NAMALWA (cell line): ENCODE results near the gene CAPN13.

Experiments
- DNase-seq: peaks from one replicate; pipeline ENCODE4 v3.0.0-alpha.2; 2015; ENCODE audit warnings: low spot score

CAPN13 gene

DNA sequence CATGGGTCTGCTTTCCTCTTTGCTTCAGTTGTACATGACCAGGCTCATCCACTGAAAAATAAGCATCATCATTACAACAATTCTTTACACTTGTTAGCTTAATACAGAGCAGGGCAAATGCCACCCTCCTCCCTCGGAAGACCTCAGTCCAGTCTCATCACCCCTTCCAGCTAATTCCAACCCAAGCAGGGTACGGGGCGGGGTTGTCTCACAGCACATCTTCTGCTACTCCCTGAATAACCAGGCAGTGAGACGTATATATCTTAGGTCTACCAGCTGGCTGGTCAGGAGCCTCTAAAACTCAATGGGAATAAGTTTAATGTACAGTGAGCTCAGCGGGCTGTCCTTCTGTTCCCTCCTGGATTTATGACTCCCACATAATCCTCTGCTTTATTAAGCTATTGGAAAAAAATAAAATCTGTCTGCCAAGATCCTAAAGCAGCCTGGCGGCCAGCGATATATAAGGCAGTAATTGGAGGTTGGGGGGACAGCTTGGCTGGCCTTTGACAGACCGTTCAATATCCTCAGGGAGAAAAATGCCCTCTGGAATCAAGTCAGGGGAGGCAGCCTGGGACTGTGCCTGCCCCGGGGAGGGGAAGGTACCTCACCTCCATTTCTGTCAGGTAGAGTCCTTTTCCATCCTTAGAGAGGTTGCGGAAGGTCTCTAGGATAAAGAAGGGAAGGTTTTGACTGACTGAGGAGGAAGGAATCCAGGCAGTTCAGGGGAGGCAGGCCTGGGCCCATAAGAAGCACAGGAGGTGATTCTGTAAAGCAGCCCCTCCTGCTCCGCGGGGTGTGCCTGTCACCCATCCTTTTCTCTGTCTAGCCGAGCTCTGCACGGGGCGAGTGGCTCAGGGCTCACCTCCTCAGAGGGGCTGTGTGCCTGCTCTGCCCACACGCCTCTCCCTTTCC is 76.3 kb downstream of the CAPN13 start:
- DNase-seq: no peak

- DNase-seq: no peak
Measured at GRCh38 chr2:30729031-30729430, 78.2 kb downstream of the CAPN13 start.

DNA sequence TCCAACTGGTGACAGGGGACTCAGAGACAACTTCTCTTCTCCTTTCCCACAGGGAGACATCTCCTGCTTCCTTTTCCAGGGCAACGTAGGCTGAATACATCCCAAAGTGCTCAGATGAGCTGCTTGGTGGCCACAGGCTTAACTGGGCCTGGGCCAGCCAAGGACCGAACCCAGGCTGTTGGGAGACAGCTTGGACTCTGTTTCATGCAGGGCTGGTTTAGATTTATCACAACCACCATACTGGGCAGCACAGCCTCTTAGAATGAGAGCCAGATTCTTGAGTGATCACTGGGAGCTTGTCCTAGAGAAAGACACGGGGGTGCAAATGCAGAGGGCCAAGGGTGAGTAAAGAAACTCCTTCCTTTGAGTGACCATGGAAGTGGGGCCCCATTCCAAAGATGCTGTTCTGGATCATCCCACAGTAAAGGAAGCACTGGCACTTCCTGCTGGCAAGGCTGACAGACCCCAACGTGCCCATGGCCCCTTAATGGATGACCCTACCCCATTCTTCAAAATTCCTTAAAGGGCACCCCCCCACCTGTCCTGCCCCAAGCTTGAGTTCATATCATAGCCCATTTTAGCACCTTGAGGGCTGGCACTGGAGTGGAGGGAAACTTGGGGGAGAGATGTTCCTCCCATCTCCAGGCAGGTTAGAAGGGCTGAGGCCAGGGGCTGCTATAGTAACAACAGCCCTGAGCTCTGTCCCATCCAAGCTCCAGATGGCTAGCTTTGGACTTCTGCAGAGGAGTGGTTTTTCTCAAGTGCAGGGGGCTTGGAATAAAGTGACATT is 84.1 kb downstream of the CAPN13 start:
- no peak for DNase-seq

DNA sequence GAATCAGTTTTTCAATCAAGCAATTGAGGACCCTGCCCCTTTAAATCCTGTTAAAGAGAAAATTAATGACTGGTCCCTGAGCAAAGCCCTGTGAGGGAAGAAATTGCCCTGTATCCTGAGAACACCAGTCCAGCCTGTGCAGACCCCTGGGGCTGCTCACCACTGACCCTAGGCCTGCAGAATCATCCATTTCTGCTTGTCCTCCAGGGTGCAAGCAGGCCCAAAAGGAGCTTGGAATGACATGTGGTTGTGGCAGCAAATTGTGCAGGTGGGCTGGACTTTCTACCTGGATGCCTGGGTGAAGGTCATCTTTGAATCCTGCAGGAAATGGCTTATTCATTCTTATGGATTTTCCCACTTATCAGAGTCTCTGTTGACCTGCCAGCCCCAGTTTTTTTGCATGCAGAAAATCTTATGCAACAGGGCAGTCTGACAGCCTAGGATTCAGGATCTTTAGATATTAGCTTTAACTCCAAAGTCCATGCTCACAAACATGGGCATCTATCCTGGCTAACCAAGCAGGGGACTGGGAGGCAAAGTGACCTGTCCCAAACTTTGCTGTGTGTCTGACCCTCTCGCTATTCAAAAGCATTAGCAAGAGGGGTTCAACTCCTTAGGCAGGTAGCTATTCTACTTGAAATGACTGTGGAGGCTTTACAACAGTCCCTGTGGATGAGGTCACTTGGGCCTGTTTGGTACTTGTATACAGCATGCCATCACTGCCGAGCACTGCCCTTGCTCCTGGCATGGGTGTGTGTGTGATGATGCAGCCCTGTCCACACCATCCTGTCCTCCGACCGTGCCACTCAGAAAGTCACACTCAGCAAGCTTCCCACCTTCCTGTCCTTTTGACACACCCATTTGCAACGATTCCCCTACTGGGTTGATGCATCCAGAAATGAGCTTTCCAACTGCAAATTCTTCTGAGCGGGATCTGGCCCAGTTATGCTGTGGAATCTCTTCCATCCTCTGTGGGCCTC is 85.3 kb downstream of the CAPN13 start:
- DNase-seq: no peak

DNA sequence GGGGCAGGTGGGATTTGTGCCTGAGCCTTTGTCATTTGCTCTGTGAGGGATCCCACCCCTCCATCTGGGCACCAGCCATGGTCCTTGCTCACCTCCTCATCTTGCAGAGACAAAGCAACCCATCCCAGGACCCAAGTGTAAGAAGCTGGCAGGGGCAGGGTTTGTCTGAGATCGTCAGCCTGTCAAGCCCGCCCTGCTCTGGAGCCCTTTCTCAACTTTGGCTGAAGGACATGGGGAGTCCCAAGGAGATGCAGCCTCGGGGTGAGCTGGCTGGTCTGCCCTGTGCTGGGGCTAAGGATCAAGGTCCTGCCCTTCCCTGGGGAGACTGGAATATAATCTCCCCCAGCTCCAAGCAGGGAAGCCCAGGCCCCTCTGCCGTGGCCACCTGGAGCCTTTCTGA is 86.0 kb downstream of the CAPN13 start:
- DNase-seq: no peak

DNA sequence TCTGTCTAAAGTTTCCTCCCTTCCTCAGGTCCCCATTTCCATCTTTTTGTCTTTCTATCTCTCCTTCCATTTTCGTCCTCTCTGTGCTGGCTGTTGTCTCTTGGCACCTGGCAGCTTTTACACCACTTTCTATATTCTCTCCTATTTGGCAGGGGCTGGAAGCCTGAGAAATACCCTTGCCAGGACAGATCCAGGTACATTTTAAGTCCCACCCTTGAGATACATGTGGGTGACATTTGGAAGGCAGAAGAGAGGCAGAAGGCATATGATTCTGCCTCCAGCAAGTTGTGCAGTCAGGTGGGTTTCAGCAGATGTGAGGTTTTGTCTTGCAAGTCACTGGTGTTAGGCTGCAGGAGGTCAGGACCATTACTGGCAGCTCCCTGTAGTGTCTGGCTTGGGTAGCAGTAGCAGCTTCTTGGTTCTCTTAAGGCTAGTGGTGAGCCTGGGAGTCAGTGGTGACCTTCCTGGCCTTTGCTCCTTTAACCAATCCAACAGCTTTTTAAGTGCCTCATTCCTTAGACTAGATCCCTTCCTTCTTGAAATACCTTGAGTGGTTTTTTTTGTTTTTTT is 90.1 kb downstream of the CAPN13 start:
- DNase-seq: no peak

DNA sequence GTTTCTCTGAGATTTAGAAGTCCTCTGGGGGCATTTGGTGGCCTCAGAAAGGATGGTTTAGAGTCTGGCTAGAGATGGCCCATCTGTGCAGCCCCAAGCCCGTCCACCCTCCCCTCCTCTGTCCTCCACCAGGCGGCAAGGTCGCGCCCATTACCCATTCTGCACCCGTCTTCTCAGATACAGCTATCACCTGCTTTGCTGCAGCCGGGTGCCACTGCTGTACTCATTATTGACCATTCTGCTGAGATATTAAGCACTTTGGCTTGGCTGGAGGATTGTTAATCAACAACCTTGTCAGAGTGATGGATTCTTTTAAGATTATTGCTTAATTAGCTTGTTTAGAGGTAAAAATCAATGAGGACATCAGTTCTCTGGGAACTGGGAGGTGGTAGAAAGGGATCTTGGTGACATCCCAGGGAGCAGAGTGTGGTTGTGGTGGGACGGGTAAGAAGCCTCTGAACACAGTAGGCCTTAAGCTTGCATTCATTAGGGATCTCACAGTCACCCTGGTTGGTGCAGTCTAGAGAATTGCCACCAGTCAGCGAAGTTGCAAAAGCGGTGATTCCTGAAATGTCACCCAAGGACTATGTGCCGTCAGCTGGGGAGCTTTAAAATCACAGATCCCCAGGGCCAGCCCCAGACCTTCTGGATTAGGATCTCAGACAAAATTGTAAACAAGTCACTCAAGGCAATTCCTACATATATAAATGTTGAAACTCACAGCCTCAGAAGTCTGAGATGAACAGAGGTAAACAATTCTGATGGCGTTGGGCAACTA is 90.9 kb downstream of the CAPN13 start:
- no peak for DNase-seq

DNA sequence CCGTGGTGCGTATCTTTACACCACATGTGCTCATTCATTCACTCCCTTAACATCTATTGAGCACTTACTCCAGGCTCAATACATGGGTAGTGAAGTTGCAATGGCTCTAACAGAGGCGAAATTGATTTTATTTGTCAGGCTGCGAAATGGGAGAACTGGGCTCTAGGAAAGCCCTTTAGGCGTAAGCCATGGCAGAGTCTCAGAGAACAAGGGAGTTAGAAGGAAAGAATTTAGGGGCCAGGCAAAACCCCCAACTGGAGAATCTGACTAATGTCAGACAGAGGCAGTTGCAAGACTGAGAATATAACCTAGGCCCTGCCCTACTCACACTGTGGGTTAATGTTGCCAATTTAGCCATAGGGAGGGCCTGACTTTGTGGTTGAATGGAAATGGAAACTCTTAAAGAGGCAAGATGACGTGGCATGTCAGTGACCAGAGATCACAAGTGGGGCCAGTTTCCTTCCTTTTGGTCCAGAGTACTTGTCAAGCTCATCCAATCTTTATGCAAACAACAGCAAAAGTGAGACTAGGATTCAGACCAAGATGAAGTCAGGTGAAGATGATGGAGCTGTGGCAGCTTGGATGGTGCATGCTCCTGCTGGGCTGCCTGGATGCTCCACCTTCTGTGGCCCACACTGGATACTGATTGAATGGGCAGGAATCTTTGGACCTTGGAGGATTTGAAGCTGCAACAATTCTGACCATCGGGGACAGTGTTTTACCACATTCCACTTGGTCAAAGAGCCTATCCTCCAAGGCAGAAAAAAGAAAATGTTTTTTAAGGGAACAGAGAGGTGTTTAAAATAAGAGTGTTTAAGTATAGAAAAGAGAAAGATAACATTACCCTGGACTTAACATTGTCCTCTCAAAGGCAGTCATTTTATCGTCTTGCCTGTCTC is 92.2 kb downstream of the CAPN13 start:
- DNase-seq: no peak

- no peak for DNase-seq
Measured at GRCh38 chr2:30713698-30714097, 93.5 kb downstream of the CAPN13 start.

GRCh38 chr2:30711646-30712085 is 95.6 kb downstream of the CAPN13 start:
- peak; percentile 96 for DNase-seq

- no peak for DNase-seq
Measured at GRCh38 chr2:30710461-30710860, 96.8 kb downstream of the CAPN13 start.

DNA sequence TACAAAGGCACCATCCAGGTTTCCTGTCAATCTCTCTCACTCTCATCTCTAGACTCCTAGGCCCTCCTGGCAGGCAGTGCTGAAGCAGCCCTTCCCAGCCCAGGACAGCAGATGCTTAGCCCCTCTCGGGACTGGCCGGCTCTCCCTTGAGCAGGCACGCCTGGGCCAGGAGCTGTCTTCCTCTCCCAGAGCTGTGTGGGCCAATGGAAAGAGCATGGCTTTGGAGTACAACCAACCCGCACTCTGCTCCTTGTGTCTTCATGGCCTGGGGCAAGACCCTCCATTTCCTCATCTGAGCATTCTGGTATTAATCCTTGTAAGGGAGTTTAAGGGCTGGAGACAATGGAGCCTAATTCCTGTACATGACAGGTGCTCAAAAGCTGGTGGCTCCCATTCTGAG is 97.2 kb downstream of the CAPN13 start:
- no peak for DNase-seq

DNA sequence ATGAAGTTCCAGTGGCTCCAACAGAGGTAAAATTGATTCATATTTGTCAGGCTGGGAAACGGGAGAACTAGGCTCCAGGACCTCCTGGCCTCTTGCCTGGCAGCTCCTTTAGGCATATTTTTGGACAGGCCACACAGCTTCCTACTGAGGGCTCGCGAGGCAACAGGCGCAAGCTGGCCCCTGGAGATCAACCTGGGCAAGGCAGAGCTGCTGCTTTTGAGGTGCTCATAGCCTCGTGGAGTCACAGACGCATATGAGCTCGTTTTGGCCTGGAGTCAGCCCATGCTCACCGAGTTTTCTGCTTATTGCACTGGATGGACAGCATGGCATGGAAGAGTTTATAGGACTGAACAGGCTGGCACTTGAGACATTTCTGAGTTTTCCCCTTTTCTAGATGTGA is 97.7 kb downstream of the CAPN13 start:
- DNase-seq: no peak

GRCh38 chr2:30708491-30709290 is 98.6 kb downstream of the CAPN13 start:
- peak; percentile 57 for DNase-seq

DNA sequence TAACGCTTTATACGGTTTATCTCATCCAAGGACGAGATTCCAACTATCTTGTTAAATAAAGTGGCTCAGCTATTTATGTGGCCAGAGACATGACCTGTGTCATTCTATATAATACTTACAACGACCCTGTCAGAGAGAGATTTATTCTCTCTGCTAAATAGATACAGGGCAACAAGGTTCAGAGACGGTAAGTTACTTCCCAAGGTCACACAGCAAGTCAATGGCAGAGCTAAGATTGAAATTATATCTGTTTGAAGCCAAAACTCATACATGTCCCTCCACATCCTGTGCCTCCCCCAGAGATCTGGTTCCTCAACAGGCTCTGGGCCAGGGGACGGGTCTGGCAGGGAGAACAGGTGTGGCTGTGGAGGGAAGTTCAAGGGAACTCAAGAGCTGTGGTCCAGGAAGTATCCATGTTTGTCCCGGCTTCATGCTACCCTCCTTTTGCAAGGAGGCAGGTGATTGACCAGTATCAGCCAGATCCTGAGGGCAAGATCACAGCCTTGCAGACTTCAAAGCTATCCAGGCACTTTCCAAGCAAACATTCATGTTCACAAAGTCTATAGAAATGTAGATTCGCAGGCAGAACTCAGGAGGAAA is 99.8 kb downstream of the CAPN13 start:
- no peak for DNase-seq

DNA sequence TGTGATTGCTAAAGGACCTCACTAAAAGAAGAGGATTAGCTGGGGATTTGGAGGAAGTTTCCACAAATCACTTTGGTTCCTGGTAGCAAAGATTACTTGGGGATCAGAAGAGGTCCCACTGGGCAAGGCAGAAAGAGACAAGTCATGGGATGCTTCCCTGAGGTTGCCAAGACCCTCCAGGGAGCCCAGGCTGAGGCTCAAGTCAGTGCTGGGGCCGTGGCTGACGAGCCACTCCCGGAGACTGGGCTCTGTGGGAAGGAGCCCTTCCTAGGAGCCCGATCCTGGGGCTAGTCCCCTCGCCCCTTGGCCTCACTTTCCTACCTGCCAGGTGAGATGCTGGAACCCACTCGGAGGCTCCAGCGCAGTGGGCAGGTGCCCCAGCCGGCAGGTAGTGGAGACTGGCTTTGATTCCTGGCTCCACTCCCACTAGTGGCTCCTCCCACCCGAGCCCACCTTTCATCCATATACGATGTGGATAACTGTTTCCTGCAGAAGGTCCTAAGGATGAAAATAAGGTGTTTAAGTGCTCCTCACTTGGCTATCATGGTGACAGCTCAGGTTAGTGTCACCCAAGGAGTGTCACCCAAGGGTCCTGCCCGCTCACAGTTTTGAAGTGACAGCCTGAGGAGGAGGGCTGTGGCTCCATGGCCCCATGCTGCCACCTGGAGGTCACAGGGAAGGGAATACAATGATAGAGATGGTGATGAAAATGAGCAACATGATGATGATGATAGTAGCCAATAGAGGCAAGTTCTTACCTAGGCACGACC is 100.5 kb downstream of the CAPN13 start:
- DNase-seq: peak; percentile 86

GRCh38 chr2:30705711-30706533 is 101.3 kb downstream of the CAPN13 start:
- DNase-seq: no peak
